NCI-H82 (cell line): Measurements from ENCODE around the gene STX5.
A peak's percentile ranks its signal among the peaks of the same experiment; 100 is the strongest.
"Not testable (repeated sequence)": the region's sequence is repeated elsewhere in the genome, so short reads cannot be mapped to it uniquely, and the experiment has no call there.

Source experiments
- DNase-seq: peaks from one replicate; lab custom pipeline; 2025; lab: John Stamatoyannopoulos, UW

Gene STX5

GRCh38 chr11:62830904-62831519 is 839 bp downstream of the STX5 start:
- DNase-seq, result peak; percentile 79

- DNase-seq, result not testable (repeated sequence)
Observed at GRCh38 chr11:62828130-62828529, 3.7 kb downstream of the STX5 start.

- no peak for DNase-seq
Observed at GRCh38 chr11:62823677-62824076, 8.2 kb downstream of the STX5 start.

GRCh38 chr11:62817129-62817528 is 14.7 kb downstream of the STX5 start:
- no peak for DNase-seq

GRCh38 chr11:62816557-62816956 is 15.3 kb downstream of the STX5 start:
- no peak for DNase-seq

GRCh38 chr11:62811659-62812058 is 20.2 kb downstream of the STX5 start:
- DNase-seq, result peak; percentile 40

- no peak for DNase-seq
Observed at GRCh38 chr11:62810748-62811147, 21.1 kb downstream of the STX5 start.

- DNase-seq, result no peak
Observed at GRCh38 chr11:62806611-62807121, 25.2 kb downstream of the STX5 start.

- peak; percentile 68 for DNase-seq
Observed at GRCh38 chr11:62805961-62806441, 25.9 kb downstream of the STX5 start.

- peak; percentile 94 for DNase-seq
Observed at GRCh38 chr11:62805076-62805892, 26.6 kb downstream of the STX5 start, which contains the start of gene NXF1. TSS of gene NXF1 (minus strand) at chr11:62805440. CDS start at chr11:62805356, 84 bp downstream.

- DNase-seq, result peak; percentile 47
Observed at GRCh38 chr11:62804310-62805075, 27.4 kb downstream of the STX5 start.

GRCh38 chr11:62801071-62801470 is 30.8 kb downstream of the STX5 start:
- DNase-seq, result no peak

- no peak for DNase-seq
Observed at GRCh38 chr11:62799486-62799885, 32.4 kb downstream of the STX5 start.

GRCh38 chr11:62796281-62796680 is 35.6 kb downstream of the STX5 start:
- DNase-seq, result no peak

- no peak for DNase-seq
Observed at GRCh38 chr11:62794201-62794775, 37.6 kb downstream of the STX5 start.

- DNase-seq, result peak; percentile 73
Observed at GRCh38 chr11:62792202-62792575, 39.7 kb downstream of the STX5 start.

- DNase-seq, result peak; percentile 84
Observed at GRCh38 chr11:62791501-62792201, 40.2 kb downstream of the STX5 start, which contains the start of gene TMEM223. TSS of gene TMEM223 (minus strand) at chr11:62792006. CDS start at chr11:62791994, 12 bp downstream.

GRCh38 chr11:62789576-62789975 is 42.3 kb downstream of the STX5 start:
- DNase-seq, result no peak

GRCh38 chr11:62788991-62789390 is 42.9 kb downstream of the STX5 start:
- peak; percentile 5 for DNase-seq

- peak; percentile 99 for DNase-seq
Observed at GRCh38 chr11:62787005-62787759, 44.7 kb downstream of the STX5 start, which contains the start of gene TMEM179B. TSS of gene TMEM179B (plus strand) at chr11:62787402. CDS start at chr11:62787432, 30 bp downstream.
